Measurements from ENCODE around the gene SLAMF1. TPM values are rescaled to one million over a fixed set of nuclear protein-coding genes. Genes with fewer than 3 reads are reported as not detected.
A peak's percentile ranks its signal among the peaks of the same experiment; 100 is the strongest.
"Not testable (repeated sequence)": the region's sequence is repeated elsewhere in the genome, so short reads cannot be mapped to it uniquely, and the experiment has no call there.

The SLAMF1 gene, protein sequence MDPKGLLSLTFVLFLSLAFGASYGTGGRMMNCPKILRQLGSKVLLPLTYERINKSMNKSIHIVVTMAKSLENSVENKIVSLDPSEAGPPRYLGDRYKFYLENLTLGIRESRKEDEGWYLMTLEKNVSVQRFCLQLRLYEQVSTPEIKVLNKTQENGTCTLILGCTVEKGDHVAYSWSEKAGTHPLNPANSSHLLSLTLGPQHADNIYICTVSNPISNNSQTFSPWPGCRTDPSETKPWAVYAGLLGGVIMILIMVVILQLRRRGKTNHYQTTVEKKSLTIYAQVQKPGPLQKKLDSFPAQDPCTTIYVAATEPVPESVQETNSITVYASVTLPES
- under 1 TPM; 0.26 to 0.29 TPM for polyA plus RNA-seq

DNA sequence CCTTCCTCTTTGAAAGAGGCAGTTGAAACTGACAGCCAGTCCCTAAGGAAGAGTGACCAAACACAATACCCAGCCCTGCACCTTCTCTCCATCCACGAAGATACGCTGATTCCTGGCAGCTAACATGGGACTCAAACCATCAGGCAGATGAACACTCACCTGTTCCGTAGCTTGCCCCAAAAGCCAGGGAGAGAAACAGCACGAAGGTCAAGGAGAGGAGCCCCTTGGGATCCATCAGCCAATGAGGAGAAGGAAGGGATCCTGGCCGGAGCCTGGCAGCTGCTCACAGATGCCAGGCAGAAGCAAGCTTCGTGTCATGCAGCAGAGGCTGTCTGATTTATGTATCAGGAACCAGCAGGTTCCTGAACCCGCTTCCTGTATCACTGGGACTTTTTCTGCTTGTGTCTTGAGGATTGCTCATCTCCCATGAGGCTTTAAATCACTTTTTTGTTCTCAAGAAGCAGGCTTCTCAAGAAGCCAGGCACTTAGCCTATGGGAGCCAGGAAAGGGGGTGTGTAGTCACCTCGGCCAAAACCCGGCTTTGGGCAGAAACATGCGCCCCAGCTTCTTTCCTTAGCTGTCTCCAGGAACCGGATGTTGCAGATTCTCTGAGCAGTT is at the start of gene SLAMF1:
TSS of gene SLAMF1 (minus strand) at position 334 of the 618 bp plus-strand sequence. CDS start at position 235, 99 bp downstream.
- Histone ChIP-seq H3K27ac (ENCODE audit: low read depth in 2 of 2, low read length in 1 of 2) (peak within 1 kb of the TSS; percentile 21 to 22), H3K4me1 (ENCODE audit: control insufficient read depth in 2 of 2, insufficient read depth in 2 of 2, low read length in 1 of 2) (no peaks in the 10 kb centered on the region), H3K27me3 (ENCODE audit: control insufficient read depth in 1 of 2, insufficient read depth in 2 of 2, low read length in 2 of 2) (no peaks in the 10 kb centered on the region), H3K36me3 (ENCODE audit: control insufficient read depth in 2 of 2, insufficient read depth in 2 of 2, low read length in 1 of 2) (no peaks in the 10 kb centered on the region), H3K4me3 (ENCODE audit: low read depth in 1 of 2, low read length in 2 of 2) (peak within 1 kb of the TSS; percentile 23 to 40), H3K9me3 (ENCODE audit: control insufficient read depth in 2 of 2, insufficient read depth in 1 of 2, low read depth in 1 of 2, low read length in 1 of 2) (no peaks in the 10 kb centered on the region)
- 53 to 57% methylated on average over 11 of the region's 11 CpGs for WGBS, 2 donors

DNA sequence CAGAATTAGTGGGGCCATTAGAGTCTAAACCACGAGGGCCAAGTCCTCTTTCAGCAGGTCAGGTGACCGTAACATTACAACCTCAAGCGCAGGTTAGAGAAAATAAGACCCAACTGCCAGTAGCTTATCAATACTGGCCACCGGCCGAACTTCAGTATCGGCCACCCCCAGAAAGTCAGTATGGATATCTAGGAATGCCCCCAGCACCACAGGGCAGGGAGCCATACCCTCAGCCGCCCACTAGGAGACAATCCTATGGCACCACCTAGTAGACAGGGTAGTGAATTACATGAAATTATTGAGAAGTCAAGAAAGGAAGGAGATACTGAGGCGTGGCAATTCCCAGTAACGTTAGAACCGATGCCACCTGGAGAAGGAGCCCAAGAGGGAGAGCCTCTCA is 45.5 kb upstream of the SLAMF1 start:
- H3K27me3 ChIP-seq (ENCODE audit: control insufficient read depth in 1 of 2, insufficient read depth in 2 of 2, low read length in 2 of 2); H3K4me1 ChIP-seq (ENCODE audit: control insufficient read depth in 2 of 2, insufficient read depth in 2 of 2, low read length in 1 of 2); H3K4me3 ChIP-seq (ENCODE audit: low read depth in 1 of 2, low read length in 2 of 2); H3K27ac ChIP-seq (ENCODE audit: low read depth in 2 of 2, low read length in 1 of 2); H3K9me3 ChIP-seq (ENCODE audit: control insufficient read depth in 2 of 2, insufficient read depth in 1 of 2, low read depth in 1 of 2, low read length in 1 of 2); H3K36me3 ChIP-seq (ENCODE audit: control insufficient read depth in 2 of 2, insufficient read depth in 2 of 2, low read length in 1 of 2): not testable (repeated sequence)
- 88% methylated on average over 10 of the region's 10 CpGs for WGBS, 2 donors

DNA sequence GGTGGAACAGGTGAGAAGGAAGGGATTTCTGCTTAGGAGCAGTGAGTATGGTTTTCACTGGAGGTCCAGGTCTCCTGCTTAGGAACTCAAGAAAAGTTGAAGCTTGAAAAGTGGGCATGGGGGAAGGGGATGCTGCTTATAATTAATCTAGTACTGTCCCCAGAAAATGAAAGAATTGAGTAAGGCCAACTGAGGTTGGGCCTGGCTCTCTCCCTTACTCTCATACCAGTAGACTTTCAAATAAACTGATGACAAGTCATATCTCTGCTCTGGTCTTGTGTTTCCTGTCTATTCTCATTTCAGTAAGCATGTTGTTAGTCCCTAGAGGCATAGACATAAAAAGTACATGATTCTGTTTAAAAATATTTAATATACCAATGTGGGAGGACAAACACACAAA is 38.4 kb upstream of the SLAMF1 start:
- H3K4me3 ChIP-seq (ENCODE audit: low read depth in 1 of 2, low read length in 2 of 2), result no peak overlapping the region
- H3K9me3 ChIP-seq (ENCODE audit: control insufficient read depth in 2 of 2, insufficient read depth in 1 of 2, low read depth in 1 of 2, low read length in 1 of 2), result no peaks in the 10 kb centered on the region
- no peak overlapping the region for H3K27ac ChIP-seq (ENCODE audit: low read depth in 2 of 2, low read length in 1 of 2)
- no peaks in the 10 kb centered on the region for H3K36me3 ChIP-seq (ENCODE audit: control insufficient read depth in 2 of 2, insufficient read depth in 2 of 2, low read length in 1 of 2)
- H3K4me1 ChIP-seq (ENCODE audit: control insufficient read depth in 2 of 2, insufficient read depth in 2 of 2, low read length in 1 of 2), result no peaks in the 10 kb centered on the region
- no peaks in the 10 kb centered on the region for H3K27me3 ChIP-seq (ENCODE audit: control insufficient read depth in 1 of 2, insufficient read depth in 2 of 2, low read length in 2 of 2)

DNA sequence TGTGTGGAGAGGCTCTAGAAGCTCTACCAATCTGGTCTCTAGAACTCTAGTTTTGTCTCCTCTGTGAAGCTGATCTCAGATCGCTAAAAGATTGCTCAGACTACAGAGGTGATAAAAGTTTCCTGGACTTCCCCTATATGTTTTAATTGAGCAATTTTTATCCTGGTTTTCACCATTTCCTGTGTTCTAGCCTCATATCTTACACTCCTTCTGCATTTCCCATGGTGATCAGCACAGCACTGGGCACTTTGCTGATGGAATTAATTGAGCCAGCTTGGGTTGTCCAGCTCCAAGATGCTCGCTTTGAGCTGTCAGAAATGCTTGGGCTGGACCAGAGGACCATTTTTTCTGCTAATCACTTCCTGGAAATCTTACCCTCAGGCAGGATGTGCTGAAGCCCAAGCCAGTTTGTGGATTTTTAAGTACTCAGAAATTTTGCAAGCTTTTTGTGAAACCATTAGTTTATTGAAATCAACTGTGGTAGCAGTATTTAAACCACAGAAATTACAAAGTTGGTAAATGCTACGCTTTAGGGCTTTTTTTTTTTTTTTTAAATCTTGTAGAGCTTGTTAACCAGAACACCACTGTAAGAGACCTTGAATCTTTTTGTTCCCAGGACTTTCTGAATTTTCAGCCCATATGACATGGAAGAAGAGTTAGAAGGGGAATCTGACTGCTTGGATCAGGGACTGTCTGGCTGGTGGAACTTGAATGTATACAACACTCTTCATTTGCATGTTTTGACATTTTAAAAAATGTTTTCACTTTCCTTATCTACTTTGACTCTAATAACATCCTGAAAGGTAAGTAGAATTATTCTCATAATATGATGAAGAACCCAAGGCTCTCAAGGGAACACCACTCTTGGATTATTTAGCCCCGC is 36.4 kb upstream of the SLAMF1 start:
- no peaks in the 10 kb centered on the region for H3K9me3 ChIP-seq (ENCODE audit: control insufficient read depth in 2 of 2, insufficient read depth in 1 of 2, low read depth in 1 of 2, low read length in 1 of 2)
- H3K27ac ChIP-seq (ENCODE audit: low read depth in 2 of 2, low read length in 1 of 2), result no peak overlapping the region
- WGBS, 2 donors, result 63 to 68% methylated on average over 4 of the region's 4 CpGs
- no peak overlapping the region for H3K4me3 ChIP-seq (ENCODE audit: low read depth in 1 of 2, low read length in 2 of 2)
- H3K27me3 ChIP-seq (ENCODE audit: control insufficient read depth in 1 of 2, insufficient read depth in 2 of 2, low read length in 2 of 2), result no peaks in the 10 kb centered on the region
- H3K4me1 ChIP-seq (ENCODE audit: control insufficient read depth in 2 of 2, insufficient read depth in 2 of 2, low read length in 1 of 2), result no peaks in the 10 kb centered on the region
- H3K36me3 ChIP-seq (ENCODE audit: control insufficient read depth in 2 of 2, insufficient read depth in 2 of 2, low read length in 1 of 2), result no peaks in the 10 kb centered on the region

DNA sequence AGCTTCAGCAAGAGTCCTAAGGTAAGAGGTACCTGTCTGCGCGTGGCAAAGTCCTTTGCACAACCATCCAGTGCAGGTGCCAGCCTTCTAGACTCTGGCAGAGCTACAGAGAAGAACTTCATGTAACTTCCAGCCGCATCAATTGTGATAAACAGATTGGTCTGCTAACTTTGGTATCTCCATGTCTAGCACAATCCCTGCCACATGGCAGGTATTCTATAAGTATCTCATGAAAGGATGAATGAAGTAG is 35.0 kb upstream of the SLAMF1 start:
- Histone ChIP-seq H3K9me3 (ENCODE audit: control insufficient read depth in 2 of 2, insufficient read depth in 1 of 2, low read depth in 1 of 2, low read length in 1 of 2) (no peaks in the 10 kb centered on the region), H3K36me3 (ENCODE audit: control insufficient read depth in 2 of 2, insufficient read depth in 2 of 2, low read length in 1 of 2) (no peaks in the 10 kb centered on the region), H3K27ac (ENCODE audit: low read depth in 2 of 2, low read length in 1 of 2) (no peak overlapping the region), H3K27me3 (ENCODE audit: control insufficient read depth in 1 of 2, insufficient read depth in 2 of 2, low read length in 2 of 2) (no peaks in the 10 kb centered on the region), H3K4me3 (ENCODE audit: low read depth in 1 of 2, low read length in 2 of 2) (no peak overlapping the region), H3K4me1 (ENCODE audit: control insufficient read depth in 2 of 2, insufficient read depth in 2 of 2, low read length in 1 of 2) (no peaks in the 10 kb centered on the region)
- WGBS, 2 donors, result 88 to 96% methylated on average over 3 of the region's 3 CpGs

DNA sequence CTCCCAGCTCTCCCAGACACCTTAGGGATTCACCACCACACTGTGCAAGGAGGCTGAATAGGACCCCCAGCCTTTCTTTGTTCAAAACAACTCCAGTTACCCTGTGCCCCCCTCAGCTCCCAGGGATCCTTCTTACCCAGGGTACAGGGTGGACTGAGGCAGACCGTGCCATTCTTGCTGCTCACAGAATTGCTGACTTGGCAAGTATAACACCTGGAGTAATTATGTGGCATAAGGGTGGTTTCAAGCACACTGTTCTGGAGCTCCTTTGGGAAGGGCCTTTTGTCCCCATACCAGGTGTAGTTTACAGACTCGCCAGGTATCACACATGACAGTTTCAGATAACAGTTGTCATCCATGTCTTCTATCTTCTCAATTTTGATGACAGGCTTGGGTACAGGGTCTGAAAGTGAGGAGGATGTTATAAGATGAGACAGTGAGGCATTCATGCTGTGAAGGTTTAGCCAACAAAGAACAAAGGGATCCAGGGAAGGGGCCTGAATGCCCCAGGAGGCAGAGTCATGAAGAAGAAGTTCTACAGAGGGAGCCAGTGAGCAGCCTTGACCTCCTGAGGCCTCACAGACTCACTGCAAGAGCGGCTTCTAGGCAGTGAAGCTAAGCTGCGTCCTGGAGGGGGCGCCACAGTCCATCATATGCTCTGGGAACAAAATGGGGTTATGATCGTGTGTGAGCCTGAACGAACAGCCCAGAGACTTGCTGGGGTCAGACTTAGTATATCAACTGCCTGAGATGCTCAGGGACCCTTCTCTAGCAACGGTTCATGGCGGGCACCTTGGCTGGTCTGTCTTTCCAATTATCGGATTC is 34.4 kb upstream of the SLAMF1 start:
- WGBS, 2 donors, result 54 to 58% methylated on average over 10 of the region's 10 CpGs
- Histone ChIP-seq H3K27me3 (ENCODE audit: control insufficient read depth in 1 of 2, insufficient read depth in 2 of 2, low read length in 2 of 2) (no peaks in the 10 kb centered on the region), H3K4me3 (ENCODE audit: low read depth in 1 of 2, low read length in 2 of 2) (no peak overlapping the region), H3K27ac (ENCODE audit: low read depth in 2 of 2, low read length in 1 of 2) (no peak overlapping the region), H3K36me3 (ENCODE audit: control insufficient read depth in 2 of 2, insufficient read depth in 2 of 2, low read length in 1 of 2) (no peaks in the 10 kb centered on the region), H3K4me1 (ENCODE audit: control insufficient read depth in 2 of 2, insufficient read depth in 2 of 2, low read length in 1 of 2) (no peaks in the 10 kb centered on the region), H3K9me3 (ENCODE audit: control insufficient read depth in 2 of 2, insufficient read depth in 1 of 2, low read depth in 1 of 2, low read length in 1 of 2) (no peaks in the 10 kb centered on the region)

DNA sequence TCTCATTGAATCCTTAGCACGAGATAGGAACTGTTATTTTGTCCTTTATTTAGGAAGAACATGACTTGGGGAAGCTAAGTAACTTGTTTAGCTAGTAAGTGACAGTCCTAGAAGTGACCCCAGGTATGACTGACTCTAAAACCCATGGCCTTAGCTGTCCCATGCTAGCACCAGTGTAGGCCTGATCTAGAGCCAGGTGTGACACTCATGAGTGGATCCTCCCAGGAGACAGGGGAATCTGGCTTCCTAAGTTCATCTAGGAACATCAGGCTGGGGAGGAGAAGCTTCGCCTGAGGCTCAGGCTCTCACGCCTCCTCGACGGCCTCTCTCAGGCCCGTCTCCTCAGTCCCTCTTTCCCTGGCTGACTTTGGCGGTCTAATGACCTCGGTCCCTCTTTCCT is 33.6 kb upstream of the SLAMF1 start:
- no peaks in the 10 kb centered on the region for H3K27me3 ChIP-seq (ENCODE audit: control insufficient read depth in 1 of 2, insufficient read depth in 2 of 2, low read length in 2 of 2)
- no peaks in the 10 kb centered on the region for H3K9me3 ChIP-seq (ENCODE audit: control insufficient read depth in 2 of 2, insufficient read depth in 1 of 2, low read depth in 1 of 2, low read length in 1 of 2)
- no peak overlapping the region for H3K4me3 ChIP-seq (ENCODE audit: low read depth in 1 of 2, low read length in 2 of 2)
- H3K36me3 ChIP-seq (ENCODE audit: control insufficient read depth in 2 of 2, insufficient read depth in 2 of 2, low read length in 1 of 2), result no peaks in the 10 kb centered on the region
- 89 to 93% methylated on average over 8 of the region's 8 CpGs for WGBS, 2 donors
- H3K4me1 ChIP-seq (ENCODE audit: control insufficient read depth in 2 of 2, insufficient read depth in 2 of 2, low read length in 1 of 2), result peaks cover 0 to 3% of the 10 kb centered on the region in 2 donors
- H3K27ac ChIP-seq (ENCODE audit: low read depth in 2 of 2, low read length in 1 of 2), result no peak overlapping the region

DNA sequence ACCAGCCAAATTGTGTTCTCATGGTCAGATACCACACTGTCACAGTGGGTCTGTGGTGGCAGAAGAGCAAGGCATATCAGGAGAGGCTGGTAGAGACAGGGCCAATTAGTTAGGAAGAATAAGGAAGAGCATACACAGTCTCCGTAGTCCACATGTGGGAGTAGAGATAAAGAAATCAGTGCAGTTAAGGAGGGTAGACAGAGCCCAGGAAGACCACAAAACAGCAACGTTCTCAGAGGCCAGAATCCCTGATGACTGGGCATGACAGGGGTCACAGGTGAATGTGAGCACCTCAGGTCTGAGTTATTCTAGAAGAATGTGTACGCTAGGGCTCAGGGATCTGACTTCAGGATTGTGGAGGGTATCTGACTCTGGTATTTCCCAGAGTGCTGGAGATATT is 33.0 kb upstream of the SLAMF1 start:
- 78 to 86% methylated on average over 3 of the region's 3 CpGs for WGBS, 2 donors
- peaks cover 0 to 3% of the 10 kb centered on the region in 2 donors for H3K4me1 ChIP-seq (ENCODE audit: control insufficient read depth in 2 of 2, insufficient read depth in 2 of 2, low read length in 1 of 2)
- H3K9me3 ChIP-seq (ENCODE audit: control insufficient read depth in 2 of 2, insufficient read depth in 1 of 2, low read depth in 1 of 2, low read length in 1 of 2), result no peaks in the 10 kb centered on the region
- H3K27ac ChIP-seq (ENCODE audit: low read depth in 2 of 2, low read length in 1 of 2), result no peak overlapping the region
- no peaks in the 10 kb centered on the region for H3K27me3 ChIP-seq (ENCODE audit: control insufficient read depth in 1 of 2, insufficient read depth in 2 of 2, low read length in 2 of 2)
- H3K4me3 ChIP-seq (ENCODE audit: low read depth in 1 of 2, low read length in 2 of 2), result no peak overlapping the region
- no peaks in the 10 kb centered on the region for H3K36me3 ChIP-seq (ENCODE audit: control insufficient read depth in 2 of 2, insufficient read depth in 2 of 2, low read length in 1 of 2)

DNA sequence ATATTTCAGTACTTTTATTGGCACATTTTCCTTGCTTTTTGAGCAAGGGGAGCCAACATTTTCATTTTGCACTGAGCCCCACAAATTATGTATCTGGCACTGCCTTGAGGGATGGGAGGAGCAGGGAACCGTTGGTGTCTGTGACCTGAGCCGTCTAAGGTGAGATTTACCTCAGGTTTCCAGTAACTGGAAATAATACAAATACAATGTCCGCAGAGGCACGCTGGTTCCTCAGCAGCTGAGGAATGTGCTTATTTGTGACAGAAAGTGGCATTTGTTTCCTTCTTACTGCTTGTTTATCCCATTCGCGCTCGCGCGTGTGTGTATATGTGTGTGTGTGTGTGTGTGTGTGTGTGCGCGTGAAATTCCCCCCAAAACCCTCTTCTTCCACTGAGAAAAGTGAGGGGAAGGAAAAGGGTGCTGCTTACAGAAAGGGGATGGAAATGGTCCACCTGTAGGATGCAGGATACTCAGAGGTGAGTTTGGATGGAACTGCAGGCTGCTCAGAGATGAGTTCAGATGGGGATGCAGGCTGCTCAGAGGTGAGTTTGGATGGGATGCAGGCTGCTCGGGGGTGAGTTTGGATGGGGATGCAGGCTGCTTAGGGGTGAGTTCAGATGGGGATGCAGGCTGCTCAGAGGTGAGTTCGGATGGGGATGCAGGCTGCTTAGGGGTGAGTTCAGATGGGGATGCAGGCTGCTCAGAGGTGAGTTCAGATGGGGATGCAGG is 30.2 kb upstream of the SLAMF1 start:
- Histone ChIP-seq H3K27me3 (ENCODE audit: control insufficient read depth in 1 of 2, insufficient read depth in 2 of 2, low read length in 2 of 2) (peaks cover 0 to 4% of the 10 kb centered on the region in 2 donors), H3K4me1 (ENCODE audit: control insufficient read depth in 2 of 2, insufficient read depth in 2 of 2, low read length in 1 of 2) (peaks cover 0 to 3% of the 10 kb centered on the region in 2 donors), H3K9me3 (ENCODE audit: control insufficient read depth in 2 of 2, insufficient read depth in 1 of 2, low read depth in 1 of 2, low read length in 1 of 2) (no peaks in the 10 kb centered on the region), H3K36me3 (ENCODE audit: control insufficient read depth in 2 of 2, insufficient read depth in 2 of 2, low read length in 1 of 2) (no peaks in the 10 kb centered on the region), H3K27ac (ENCODE audit: low read depth in 2 of 2, low read length in 1 of 2) (no peak overlapping the region), H3K4me3 (ENCODE audit: low read depth in 1 of 2, low read length in 2 of 2) (no peak overlapping the region)
- WGBS, 2 donors, result 71 to 76% methylated on average over 13 of the region's 13 CpGs
